ENCODE data around the gene FAIM2.
"Not testable (repeated sequence)": the region's sequence is repeated elsewhere in the genome, so short reads cannot be mapped to it uniquely, and the experiment has no call there.

The FAIM2 gene

GRCh38 chr12:49865109-49865781, 38.5 kb downstream of the FAIM2 start:
- ChIA-PET CTCF (interaction anchor here (1.0 to 3.5 kb wide), 4 partner anchors 80 to 191 kb away, joined by 5 to 25 read pairs (median 6); partner anchors contain the start of gene TMBIM6), POLR2A (interaction anchor here (1.5 to 2.6 kb wide), 2 partner anchors 22 to 220 kb away, joined by 3 to 10 read pairs; partner anchors contain the start of genes BCDIN3D and SMARCD1)
- TF ChIP-seq HDGF (IDR thresholded peaks at IDR 0.05; ENCODE audit: borderline replicate concordance) = no peak
- no peak for TF ChIP-seq ZNF384 (IDR thresholded peaks at IDR 0.05)
- TF ChIP-seq L3MBTL2 (conservative IDR thresholded peaks at IDR 0.05) = no peak
- no peak for TF ChIP-seq TARDBP (IDR thresholded peaks at IDR 0.05)
- no peak for DNase-seq (ENCODE audit: extremely low spot score)

GRCh38 chr12:49864798-49865090, 39.0 kb downstream of the FAIM2 start:
- TF ChIP-seq PKNOX1 (IDR thresholded peaks at IDR 0.05) (no peak), NFRKB (IDR thresholded peaks at IDR 0.05) (no peak), TARDBP (IDR thresholded peaks at IDR 0.05) (no peak), ARNT (IDR thresholded peaks at IDR 0.05) (no peak), HDGF (IDR thresholded peaks at IDR 0.05; ENCODE audit: borderline replicate concordance) (no peak), SP1 (IDR thresholded peaks at IDR 0.05) (no peak), FOXA1 (IDR thresholded peaks at IDR 0.05) (no peak), FOXK2 (IDR thresholded peaks at IDR 0.05) (no peak), CTBP1 (IDR thresholded peaks at IDR 0.05; ENCODE audit: borderline replicate concordance) (no peak), SUZ12 (IDR thresholded peaks at IDR 0.05) (no peak), ZNF384 (IDR thresholded peaks at IDR 0.05) (no peak), FOXM1 (IDR thresholded peaks at IDR 0.05; ENCODE audit: borderline replicate concordance) (no peak), LEF1 (IDR thresholded peaks at IDR 0.05; ENCODE audit: borderline replicate concordance) (no peak), ELF4 (IDR thresholded peaks at IDR 0.05) (no peak), L3MBTL2 (conservative IDR thresholded peaks at IDR 0.05) (no peak), BHLHE40 (IDR thresholded peaks at IDR 0.05; ENCODE audit: borderline replicate concordance) (no peak)
- POLR2A ChIA-PET = interaction anchor here (1.5 to 2.6 kb wide), 2 partner anchors 22 to 220 kb away, joined by 3 to 10 read pairs; partner anchors contain the start of genes BCDIN3D and SMARCD1
- CTCF ChIA-PET = interaction anchor here (1.0 to 1.8 kb wide), 3 partner anchors 102 to 192 kb away, joined by 5 to 7 read pairs (median 6); partner anchors contain the start of gene TMBIM6
- DNase-seq (ENCODE audit: extremely low spot score) = no peak

- POLR2A ChIA-PET = interaction anchor here (1.5 to 2.6 kb wide), 2 partner anchors 21 to 221 kb away, joined by 3 to 10 read pairs; partner anchors contain the start of genes BCDIN3D and SMARCD1
These were observed 39.5 kb downstream of the FAIM2 start for GRCh38 chr12:49863946-49864797.

GRCh38 chr12:49860921-49861320, 42.8 kb downstream of the FAIM2 start:
- POLR2A ChIA-PET; CTCF ChIA-PET; DNase-seq (ENCODE audit: extremely low spot score): not testable (repeated sequence)

More at GRCh38 chr12:49863946-49864797, 39.5 kb downstream of the FAIM2 start:
- CTCF ChIA-PET = interaction anchor here (1.0 to 1.8 kb wide), 3 partner anchors 103 to 192 kb away, joined by 5 to 7 read pairs (median 6); partner anchors contain the start of gene TMBIM6
- TF ChIP-seq FOXM1 (IDR thresholded peaks at IDR 0.05; ENCODE audit: borderline replicate concordance) (no peak), SP1 (IDR thresholded peaks at IDR 0.05) (no peak), ELF4 (IDR thresholded peaks at IDR 0.05) (no peak), ARNT (IDR thresholded peaks at IDR 0.05) (no peak), ZNF384 (IDR thresholded peaks at IDR 0.05) (no peak), FOXK2 (IDR thresholded peaks at IDR 0.05) (no peak), PKNOX1 (IDR thresholded peaks at IDR 0.05) (no peak), LEF1 (IDR thresholded peaks at IDR 0.05; ENCODE audit: borderline replicate concordance) (no peak), TARDBP (IDR thresholded peaks at IDR 0.05) (no peak)
- no peak for DNase-seq (ENCODE audit: extremely low spot score)

GRCh38 chr12:49855890-49856289, 47.8 kb downstream of the FAIM2 start:
- DNase-seq (ENCODE audit: extremely low spot score); CTCF ChIA-PET: not testable (repeated sequence)
- POLR2A ChIA-PET = interaction anchor here (2.4 kb wide), 1 partner anchor 12 kb away, joined by 7 read pairs; the partner anchor contains the start of gene BCDIN3D

DNA sequence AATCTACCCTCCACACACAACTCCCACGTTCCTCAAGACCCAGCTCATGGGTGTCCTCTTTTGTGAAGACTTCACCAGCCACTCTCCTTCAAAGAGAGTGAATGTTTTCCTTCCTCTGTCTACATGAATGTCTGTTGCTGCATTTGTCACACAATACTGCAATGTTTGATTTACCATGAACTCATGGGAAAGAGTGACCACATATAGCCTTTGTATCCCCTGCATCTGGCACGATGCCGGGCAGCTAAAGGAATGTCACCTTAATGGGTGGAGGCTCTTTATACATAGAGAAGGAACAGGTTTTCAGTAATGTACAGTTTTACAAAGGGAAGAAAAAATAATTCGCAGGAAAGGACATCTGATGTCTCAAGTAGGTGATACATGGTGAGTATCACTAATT, 48.7 kb downstream of the FAIM2 start:
- POLR2A ChIA-PET = interaction anchor here (2.4 kb wide), 1 partner anchor 12 kb away, joined by 7 read pairs; the partner anchor contains the start of gene BCDIN3D
- DNase-seq (ENCODE audit: extremely low spot score) = no peak
- CTCF ChIA-PET = interaction anchor here (1.2 kb wide), 1 partner anchor 12 kb away, joined by 4 read pairs; no protein-coding TSS in a partner anchor
- no peak for TF ChIP-seq SP1 (IDR thresholded peaks at IDR 0.05)
- no peak for TF ChIP-seq TARDBP (IDR thresholded peaks at IDR 0.05)
- TF ChIP-seq ELF4 (IDR thresholded peaks at IDR 0.05) = no peak
- TF ChIP-seq NFRKB (IDR thresholded peaks at IDR 0.05) = no peak
- TF ChIP-seq PKNOX1 (IDR thresholded peaks at IDR 0.05) = no peak

Measured in HEK293T (cell line).